Right kidney (tissue), 1 donor: ENCODE measurements around the gene ERCC4.

ENCODE experiments used
- DNase-seq: peaks from one replicate; pipeline ENCODE4 v3.0.0-alpha.2; 2016

The ERCC4 gene

GRCh38 chr16:13994239-13995106 lies 74.5 kb downstream of the ERCC4 start:
- no peak for DNase-seq

- DNase-seq = no peak
Observed at GRCh38 chr16:13995194-13995593, 75.2 kb downstream of the ERCC4 start.

- no peak for DNase-seq
Observed at GRCh38 chr16:13996778-13997288, 76.9 kb downstream of the ERCC4 start.

- DNase-seq = no peak
Observed at GRCh38 chr16:13997526-13997925, 77.6 kb downstream of the ERCC4 start.

GRCh38 chr16:13997933-13998332 lies 78.0 kb downstream of the ERCC4 start:
- no peak for DNase-seq

- DNase-seq = no peak
Observed at GRCh38 chr16:13999071-13999894, 79.3 kb downstream of the ERCC4 start.

- DNase-seq = no peak
Observed at GRCh38 chr16:13999895-14000425, 80.0 kb downstream of the ERCC4 start.

- no peak for DNase-seq
Observed at GRCh38 chr16:14001521-14001920, 81.6 kb downstream of the ERCC4 start.
